Suprapubic skin (tissue), 4 donors: ENCODE data around the gene MELTF. TPM values are rescaled to one million over a fixed set of nuclear protein-coding genes. Genes with fewer than 3 reads are reported as not detected.

Experiments
- DNase-seq, 2 donors: peaks; one replicate each; pipeline ENCODE4 v3.0.0-alpha.2; 2019; ENCODE audit warnings: low spot score in 2 of 2
- H3K27ac ChIP-seq: fragments of 200-600 bp; sonication (generic); one replicate; pipeline ENCODE4 v1.5.1; 2019
- H3K27me3 ChIP-seq: fragments of 200-600 bp; sonication (generic); one replicate; pipeline ENCODE4 v1.5.1; 2019
- H3K36me3 ChIP-seq: fragments of 200-600 bp; sonication (generic); one replicate; pipeline ENCODE4 v1.5.1; 2019
- H3K4me1 ChIP-seq: fragments of 200-600 bp; sonication (generic); one replicate; pipeline ENCODE4 v1.5.1; 2019
- H3K4me3 ChIP-seq: fragments of 200-600 bp; sonication (generic); one replicate; pipeline ENCODE4 v1.5.1; 2019; ENCODE audit warnings: mild to moderate bottlenecking
- H3K9me3 ChIP-seq: fragments of 200-600 bp; sonication (generic); one replicate; pipeline ENCODE4 v1.5.1; 2019
- EP300 ChIP-seq: sonication (generic); formaldehyde crosslinking; IDR thresholded peaks from one replicate; pipeline ENCODE4 v1.6.1; 2017; ENCODE audit warnings: antibody characterized with exemption
- POLR2A ChIP-seq, 2 donors: fragments of 450-650 bp; IDR thresholded peaks; one replicate each; pipeline ENCODE4 v1.6.1; 2017; ENCODE audit warnings: antibody characterized with exemption in 2 of 2, mild to moderate bottlenecking in 2 of 2, moderate library complexity in 2 of 2
- POLR2AphosphoS5 ChIP-seq, 3 donors: sonication (generic); formaldehyde crosslinking; IDR thresholded peaks; one replicate each; pipeline ENCODE4 v1.6.1; 2017; ENCODE audit warnings: antibody characterized with exemption in 3 of 3
- WGBS: methylation state at CpG from one replicate; pipeline ENCODE4 v1.1.5; 2018; 5-methylcytosine and 5-hydroxymethylcytosine counted together
- total RNA-seq, 4 donors: library from RNA; depleted of rRNA; stranded (reverse); fragments of >200 nt; gene quantifications; one replicate each; pipeline ENCODE4 v1.1.0, GENCODE V29; 2016
- TF ChIP-seq, protein P1 (sequence below), 2 donors: fragments of 200-600 bp in 1 of 2; fragments of 450-650 bp in 1 of 2; sonication (generic) in 1 of 2; IDR thresholded peaks; one replicate each; pipeline ENCODE4 v1.5.1; 2016 to 2019; ENCODE audit warnings: antibody characterized with exemption in 2 of 2, mild to moderate bottlenecking in 1 of 2, moderate library complexity in 1 of 2

Gene MELTF
- total RNA-seq, 4 donors from 2014 or later, result 21.0 to 68.7 (median 34.4) TPM

DNA sequence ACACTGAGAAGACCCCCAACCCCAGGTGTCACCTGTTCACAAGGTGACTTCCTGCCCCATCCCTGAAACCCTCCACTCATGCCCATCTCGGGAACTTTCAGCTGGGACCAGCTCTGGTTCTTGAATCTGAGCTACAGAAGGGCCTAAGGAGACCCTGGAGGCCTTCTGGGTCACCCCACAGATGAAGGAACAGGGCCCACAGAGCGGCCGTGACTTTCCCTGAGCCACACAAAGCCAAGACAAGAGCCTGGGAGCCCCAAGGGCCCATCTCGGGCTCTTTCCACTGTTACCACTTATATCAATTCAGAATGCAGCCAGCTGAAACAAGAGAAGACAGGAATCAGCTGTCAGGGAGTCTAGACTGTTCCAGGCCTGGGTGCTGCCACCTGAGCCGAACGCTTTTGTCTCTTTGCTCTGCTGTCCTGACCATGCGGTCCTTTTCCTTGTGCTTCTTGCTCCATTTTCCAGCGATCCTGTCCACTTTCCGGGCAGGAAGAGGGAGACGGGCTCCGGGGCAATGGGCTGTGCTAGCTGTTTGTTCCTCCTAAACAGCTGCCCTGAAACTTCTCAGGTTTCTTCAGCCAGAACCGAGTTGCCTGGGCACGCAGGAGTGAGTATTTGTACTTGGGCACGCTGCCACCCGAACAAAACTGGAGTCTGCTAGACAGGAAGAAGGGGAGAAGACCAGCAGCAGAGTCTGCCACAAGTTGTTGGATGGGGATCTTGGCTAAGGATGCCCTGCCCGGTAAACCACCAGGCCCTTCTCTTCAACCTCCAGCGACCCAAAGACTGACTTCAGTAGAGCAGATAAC lies 33.0 kb downstream of the MELTF start:
- TF ChIP-seq POLR2A (IDR thresholded peaks at IDR 0.05) (no peak), EP300 (no peak), POLR2AphosphoS5 (IDR thresholded peaks at IDR 0.05) (no peak)
- TF ChIP-seq, protein P1, sequence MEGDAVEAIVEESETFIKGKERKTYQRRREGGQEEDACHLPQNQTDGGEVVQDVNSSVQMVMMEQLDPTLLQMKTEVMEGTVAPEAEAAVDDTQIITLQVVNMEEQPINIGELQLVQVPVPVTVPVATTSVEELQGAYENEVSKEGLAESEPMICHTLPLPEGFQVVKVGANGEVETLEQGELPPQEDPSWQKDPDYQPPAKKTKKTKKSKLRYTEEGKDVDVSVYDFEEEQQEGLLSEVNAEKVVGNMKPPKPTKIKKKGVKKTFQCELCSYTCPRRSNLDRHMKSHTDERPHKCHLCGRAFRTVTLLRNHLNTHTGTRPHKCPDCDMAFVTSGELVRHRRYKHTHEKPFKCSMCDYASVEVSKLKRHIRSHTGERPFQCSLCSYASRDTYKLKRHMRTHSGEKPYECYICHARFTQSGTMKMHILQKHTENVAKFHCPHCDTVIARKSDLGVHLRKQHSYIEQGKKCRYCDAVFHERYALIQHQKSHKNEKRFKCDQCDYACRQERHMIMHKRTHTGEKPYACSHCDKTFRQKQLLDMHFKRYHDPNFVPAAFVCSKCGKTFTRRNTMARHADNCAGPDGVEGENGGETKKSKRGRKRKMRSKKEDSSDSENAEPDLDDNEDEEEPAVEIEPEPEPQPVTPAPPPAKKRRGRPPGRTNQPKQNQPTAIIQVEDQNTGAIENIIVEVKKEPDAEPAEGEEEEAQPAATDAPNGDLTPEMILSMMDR (IDR thresholded peaks at IDR 0.05), result no peak
- no peaks in the 10 kb centered on the region for H3K9me3 ChIP-seq
- peak overlapping the region; percentile 43 for H3K27ac ChIP-seq
- H3K36me3 ChIP-seq, result no peaks in the 10 kb centered on the region
- WGBS, result 47% methylated on average over 17 of the region's 17 CpGs
- DNase-seq, result peak; percentile 57 to 74
- peaks cover 9% of the 10 kb centered on the region for H3K4me1 ChIP-seq
- no peaks in the 10 kb centered on the region for H3K27me3 ChIP-seq
- no peak overlapping the region for H3K4me3 ChIP-seq

DNA sequence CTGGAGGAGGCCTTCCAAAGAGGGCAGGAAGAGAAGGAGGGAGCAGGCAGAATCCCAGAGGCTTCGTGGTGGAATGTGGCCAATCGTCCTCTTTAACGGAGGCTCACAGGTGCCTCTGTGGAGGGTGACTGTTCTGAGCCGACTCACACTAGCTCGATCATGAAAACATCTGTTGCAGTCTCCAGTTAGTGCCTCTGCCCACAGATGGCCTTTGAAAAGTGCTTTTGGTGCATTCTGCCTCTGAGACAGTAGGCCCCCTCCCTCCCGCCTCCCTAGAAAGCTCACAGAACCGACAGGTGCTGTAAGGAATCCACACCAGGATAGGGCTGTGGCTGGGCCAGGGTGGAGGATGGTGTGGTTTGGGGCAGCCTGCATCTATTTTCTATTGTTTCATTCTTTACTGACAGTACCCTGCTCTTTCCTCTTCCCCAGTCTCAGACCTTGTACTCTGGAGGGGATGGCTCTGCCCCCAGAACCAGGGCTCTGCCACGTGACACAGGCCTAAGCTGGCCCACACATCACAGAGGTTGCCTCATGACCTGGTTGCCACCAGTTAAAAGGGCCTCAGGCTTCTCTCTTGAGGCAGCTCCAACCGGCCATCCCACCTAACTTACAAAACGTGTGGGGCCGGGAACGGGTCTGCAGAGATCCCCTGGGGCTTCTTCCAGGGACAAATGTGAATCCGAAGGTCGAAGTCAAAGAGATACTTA lies 33.8 kb downstream of the MELTF start:
- Histone ChIP-seq H3K4me1 (peaks cover 8% of the 10 kb centered on the region), H3K9me3 (no peaks in the 10 kb centered on the region), H3K4me3 (no peak overlapping the region), H3K27me3 (no peaks in the 10 kb centered on the region), H3K36me3 (no peaks in the 10 kb centered on the region), H3K27ac (no peak overlapping the region)
- TF ChIP-seq POLR2AphosphoS5 (IDR thresholded peaks at IDR 0.05) (no peak), EP300 (no peak), POLR2A (IDR thresholded peaks at IDR 0.05) (no peak)
- TF ChIP-seq, protein P1 (IDR thresholded peaks at IDR 0.05), result no peak
- WGBS, result 73% methylated on average over 13 of the region's 14 CpGs
- peak; percentile 31 to 47 for DNase-seq

DNA sequence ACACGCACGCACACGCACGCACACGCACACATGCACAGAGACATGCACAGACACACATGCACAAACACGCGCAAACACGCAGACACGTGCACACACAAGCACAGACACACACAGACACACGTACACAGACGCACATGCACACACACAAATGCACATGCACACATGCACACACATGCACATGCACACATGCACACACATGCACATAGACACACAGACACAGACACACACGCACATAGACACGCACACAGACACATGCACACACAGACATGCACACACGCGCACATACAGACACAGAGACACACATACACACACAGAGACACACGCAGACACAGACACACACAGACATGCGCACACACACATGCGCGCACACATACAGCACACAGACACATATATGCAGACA lies 34.6 kb downstream of the MELTF start:
- H3K36me3 ChIP-seq, result no peaks in the 10 kb centered on the region
- no peaks in the 10 kb centered on the region for H3K27me3 ChIP-seq
- H3K4me3 ChIP-seq, result no peak overlapping the region
- H3K9me3 ChIP-seq, result no peaks in the 10 kb centered on the region
- no peak overlapping the region for H3K27ac ChIP-seq
- H3K4me1 ChIP-seq, result peaks cover 8% of the 10 kb centered on the region
- TF ChIP-seq EP300, result no peak
- TF ChIP-seq POLR2AphosphoS5 (IDR thresholded peaks at IDR 0.05), result no peak
- TF ChIP-seq, protein P1 (IDR thresholded peaks at IDR 0.05), result no peak
- no peak for TF ChIP-seq POLR2A (IDR thresholded peaks at IDR 0.05)
- DNase-seq, result peak; percentile 32 to 35
- 90% methylated on average over 18 of the region's 19 CpGs for WGBS

DNA sequence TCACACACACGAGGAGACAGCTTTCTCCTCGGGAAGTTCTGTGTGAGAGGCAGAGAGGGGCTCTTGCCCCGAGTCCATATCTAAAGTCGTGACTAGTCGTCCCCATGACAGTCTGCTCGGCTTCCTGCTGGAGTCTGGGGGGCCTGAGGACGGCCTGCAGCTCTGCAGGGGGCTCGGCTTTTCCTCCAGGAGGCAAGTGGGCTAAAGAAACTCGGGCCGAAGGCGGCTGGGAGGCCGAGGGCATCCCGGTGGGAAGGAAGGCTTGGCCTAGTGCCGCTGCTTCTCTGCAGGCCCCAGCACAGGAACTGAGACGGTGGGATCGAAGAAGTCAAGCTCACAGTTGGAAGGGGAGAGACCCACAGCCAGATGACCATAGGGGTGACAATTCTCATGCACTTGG lies 35.6 kb downstream of the MELTF start:
- H3K4me1 ChIP-seq, result peaks cover 8% of the 10 kb centered on the region
- TF ChIP-seq EP300, result no peak
- no peak for TF ChIP-seq POLR2A (IDR thresholded peaks at IDR 0.05)
- TF ChIP-seq, protein P1 (IDR thresholded peaks at IDR 0.05), result no peak
- TF ChIP-seq POLR2AphosphoS5 (IDR thresholded peaks at IDR 0.05), result no peak
- WGBS, result 83% methylated on average over 13 of the region's 16 CpGs
- peak; percentile 39 to 41 for DNase-seq
- H3K4me3 ChIP-seq, result no peak overlapping the region
- no peaks in the 10 kb centered on the region for H3K27me3 ChIP-seq
- no peak overlapping the region for H3K27ac ChIP-seq
- H3K36me3 ChIP-seq, result no peaks in the 10 kb centered on the region
- H3K9me3 ChIP-seq, result no peaks in the 10 kb centered on the region

DNA sequence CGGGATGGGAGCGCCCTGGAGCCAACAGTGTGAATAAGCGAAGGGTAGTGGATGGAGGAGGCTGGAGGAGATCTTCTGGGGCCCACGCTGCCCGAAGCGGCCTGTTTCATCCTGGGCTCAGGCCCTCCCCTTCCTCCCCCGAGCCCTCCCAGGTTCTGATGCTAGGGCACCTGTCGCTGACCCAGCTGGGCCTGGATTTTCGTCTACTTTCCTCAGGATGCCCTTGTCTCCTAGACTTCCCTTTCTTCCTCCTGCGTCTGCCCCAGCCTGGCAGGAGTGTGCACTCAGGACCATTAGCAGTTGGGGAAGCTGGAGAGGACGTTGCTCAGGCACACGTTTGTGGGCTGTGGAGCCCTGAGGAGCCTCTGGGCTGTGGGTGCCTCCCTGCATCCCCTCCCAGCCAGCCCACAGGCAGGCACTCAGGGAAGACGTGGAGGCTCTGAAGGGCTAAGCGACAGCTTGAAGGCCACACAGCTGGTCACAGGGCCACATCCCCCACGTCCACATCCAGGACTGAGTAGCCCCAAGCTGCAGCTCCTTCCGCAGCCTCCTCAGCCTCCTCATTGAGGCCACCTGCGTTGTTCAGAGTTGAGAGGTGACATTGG lies 37.1 kb downstream of the MELTF start:
- Histone ChIP-seq H3K27ac (no peak overlapping the region), H3K9me3 (no peaks in the 10 kb centered on the region), H3K4me3 (no peak overlapping the region), H3K4me1 (peaks cover 8% of the 10 kb centered on the region), H3K36me3 (no peaks in the 10 kb centered on the region), H3K27me3 (no peaks in the 10 kb centered on the region)
- TF ChIP-seq POLR2AphosphoS5 (IDR thresholded peaks at IDR 0.05) (no peak), EP300 (no peak), POLR2A (IDR thresholded peaks at IDR 0.05) (no peak)
- TF ChIP-seq, protein P1 (IDR thresholded peaks at IDR 0.05), result no peak
- WGBS, result 85% methylated on average over 13 of the region's 17 CpGs
- DNase-seq, result peak; percentile 16 to 65
